CD4-positive, alpha-beta T cell treated with Interleukin-21 for 1 hour (primary cell): ENCODE measurements around the gene AKR1E2.

Experiments
- DNase-seq: peaks from one replicate; pipeline ENCODE4 v3.0.0-alpha.2; 2020

AKR1E2 gene

GRCh38 chr10:4815646-4816180 lies 10.3 kb upstream of the AKR1E2 start:
- DNase-seq = peak; percentile 24

GRCh38 chr10:4816966-4817365 lies 9.0 kb upstream of the AKR1E2 start:
- no peak for DNase-seq

DNA sequence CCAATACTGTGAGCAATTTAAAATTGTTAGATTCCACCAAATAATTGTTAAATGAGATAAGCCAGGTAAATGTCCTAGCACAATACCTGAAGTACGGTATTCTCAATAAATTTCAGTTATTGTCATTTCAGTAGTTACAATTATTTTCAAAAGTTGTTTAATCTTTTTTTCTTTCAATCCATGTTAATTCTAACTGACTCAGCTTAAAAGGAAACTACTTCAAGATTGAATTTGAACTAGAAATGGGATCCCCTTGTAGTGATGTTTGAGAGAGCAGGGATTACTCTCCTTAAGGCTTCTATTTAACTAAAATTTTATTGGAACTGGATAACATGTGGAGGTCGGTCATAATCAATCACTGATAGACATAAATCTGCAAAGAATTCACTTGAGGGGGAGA lies 6.9 kb upstream of the AKR1E2 start:
- no peak for DNase-seq

- DNase-seq = no peak
These were observed 6.3 kb upstream of the AKR1E2 start for GRCh38 chr10:4819707-4820106.

DNA sequence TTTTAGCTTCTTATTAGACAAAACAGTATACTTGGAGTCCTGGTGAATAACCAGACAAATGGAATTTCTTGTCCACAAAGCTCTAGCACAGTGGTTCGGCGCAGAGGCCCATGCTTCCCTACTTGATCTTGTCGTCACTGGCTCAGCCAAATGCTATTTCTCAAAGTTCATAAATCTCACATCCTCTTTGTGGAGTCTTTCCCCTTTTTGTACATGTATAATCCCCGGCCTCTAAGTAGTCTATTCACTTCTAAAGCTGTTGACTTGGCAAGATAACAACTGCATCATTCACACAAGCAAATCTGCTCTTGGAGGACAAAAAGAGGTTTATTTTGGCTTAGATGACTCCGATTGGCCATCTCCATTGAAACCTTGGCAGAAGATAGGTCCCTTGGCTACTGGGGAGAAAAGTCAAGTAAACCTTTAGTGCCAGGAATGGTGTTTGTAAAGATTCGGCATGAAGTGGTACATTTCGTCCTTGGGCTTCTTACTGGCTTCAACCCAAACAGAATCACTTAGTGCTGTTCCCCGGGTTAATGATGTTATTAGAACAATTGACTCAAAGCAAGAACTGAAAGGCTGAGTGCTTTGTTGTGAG lies 5.1 kb upstream of the AKR1E2 start:
- DNase-seq = peak; percentile 4

DNA sequence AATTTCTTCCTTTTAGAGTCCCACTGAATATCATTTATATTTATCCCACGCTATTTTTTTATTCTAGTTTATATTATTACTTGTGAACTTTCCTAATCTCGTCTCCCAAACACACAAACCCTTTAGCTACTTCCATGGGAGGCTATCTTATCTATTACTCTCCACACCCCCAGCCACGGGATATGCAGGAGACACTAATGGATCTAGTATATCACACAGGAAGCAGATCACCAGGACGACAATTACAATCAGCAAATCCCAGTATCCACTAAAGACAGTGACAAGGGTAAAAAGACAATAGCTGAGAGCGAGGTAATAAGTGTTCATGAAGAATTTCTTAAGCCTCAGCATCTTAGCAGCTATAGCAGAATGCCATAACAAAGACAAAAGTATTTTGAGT lies 3.8 kb upstream of the AKR1E2 start:
- no peak for DNase-seq

DNA sequence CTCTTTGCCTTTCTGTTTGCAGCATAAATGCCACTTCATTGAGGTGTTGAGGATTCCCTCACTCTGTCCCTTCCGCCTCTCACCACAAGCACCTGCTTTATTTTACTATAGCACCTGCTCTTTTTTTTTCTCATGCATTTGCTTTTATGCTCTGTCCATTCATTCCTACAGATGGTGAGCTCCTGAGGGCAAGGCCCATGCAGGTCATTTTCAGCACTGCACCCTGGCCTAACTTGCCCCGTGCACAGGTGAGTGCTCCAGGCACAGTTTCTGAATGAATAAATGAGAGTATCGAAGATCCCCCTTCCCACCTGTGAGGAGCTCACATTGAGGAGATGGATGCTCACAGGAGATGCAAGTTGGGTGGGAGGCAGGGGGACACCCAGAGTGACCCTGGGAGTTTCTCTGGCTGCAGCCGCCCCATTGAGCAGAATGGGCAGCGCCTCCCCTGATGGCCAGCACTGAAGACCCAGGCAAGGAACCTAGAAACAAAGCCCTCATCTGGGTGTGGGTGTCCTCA lies 1.2 kb upstream of the AKR1E2 start:
- DNase-seq = no peak

DNA sequence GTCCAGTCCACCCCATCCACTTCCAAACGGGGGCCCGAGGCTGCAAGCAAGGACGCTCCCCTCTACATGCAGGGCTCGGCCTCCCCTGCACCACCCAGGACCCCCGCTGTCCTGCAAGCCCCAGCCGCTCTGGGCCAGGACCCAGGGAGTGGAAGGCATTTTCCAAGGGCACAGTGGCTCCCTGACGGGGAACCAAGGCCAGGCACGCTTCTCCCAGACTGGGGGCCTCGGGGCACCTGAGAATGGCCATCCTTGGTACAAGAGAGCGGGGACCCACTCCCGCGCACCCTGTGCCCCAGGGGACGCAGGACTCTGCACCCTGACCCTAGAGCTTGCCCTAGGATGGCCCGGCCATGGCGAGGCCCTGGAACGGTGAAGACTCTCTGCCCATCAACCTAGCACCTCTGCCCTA lies 545 bp upstream of the AKR1E2 start:
- no peak for DNase-seq

DNA sequence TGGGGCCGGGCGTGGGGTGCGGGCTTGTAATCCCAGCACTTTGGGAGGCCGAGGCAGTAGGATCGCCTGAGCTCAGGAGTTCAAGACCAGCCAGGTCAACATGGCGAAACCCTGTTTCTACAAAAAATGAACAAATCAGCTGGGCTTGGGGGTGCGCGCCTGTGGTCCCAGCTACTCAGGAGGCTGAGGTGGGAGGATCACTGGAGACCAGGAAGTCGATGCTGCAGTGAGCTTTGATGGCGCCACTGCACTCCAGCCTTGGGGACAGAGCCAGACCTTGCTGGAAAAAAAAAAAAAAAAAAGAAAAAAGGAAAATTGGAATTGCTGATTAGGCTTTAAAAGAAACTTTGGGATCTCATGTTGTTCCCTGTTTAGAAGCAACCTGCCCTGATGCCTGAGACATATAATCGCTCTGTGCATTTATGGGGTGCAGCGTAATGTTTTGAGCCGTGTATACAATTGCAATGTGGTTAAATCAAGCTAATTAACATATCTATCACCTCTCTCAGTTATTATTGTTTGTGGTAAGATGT lies 851 bp downstream of the AKR1E2 start:
- no peak for DNase-seq

- DNase-seq = no peak
These were observed 2.0 kb downstream of the AKR1E2 start for GRCh38 chr10:4828005-4828404.

DNA sequence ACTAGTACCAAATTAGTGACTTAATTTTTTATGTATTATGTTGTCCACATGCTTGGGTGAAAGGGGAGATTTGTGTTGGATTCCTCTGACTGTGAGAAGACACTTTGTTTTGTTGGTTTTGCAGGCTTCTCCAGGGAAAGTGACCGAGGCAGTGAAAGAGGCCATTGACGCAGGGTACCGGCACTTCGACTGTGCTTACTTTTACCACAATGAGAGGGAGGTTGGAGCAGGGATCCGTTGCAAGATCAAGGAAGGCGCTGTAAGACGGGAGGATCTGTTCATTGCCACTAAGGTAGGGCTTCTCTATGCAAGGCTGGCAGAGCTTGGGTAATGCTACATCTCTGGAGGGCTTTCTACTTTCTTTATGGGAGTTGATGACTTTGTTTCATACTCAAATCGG lies 4.5 kb downstream of the AKR1E2 start:
- DNase-seq = no peak

DNA sequence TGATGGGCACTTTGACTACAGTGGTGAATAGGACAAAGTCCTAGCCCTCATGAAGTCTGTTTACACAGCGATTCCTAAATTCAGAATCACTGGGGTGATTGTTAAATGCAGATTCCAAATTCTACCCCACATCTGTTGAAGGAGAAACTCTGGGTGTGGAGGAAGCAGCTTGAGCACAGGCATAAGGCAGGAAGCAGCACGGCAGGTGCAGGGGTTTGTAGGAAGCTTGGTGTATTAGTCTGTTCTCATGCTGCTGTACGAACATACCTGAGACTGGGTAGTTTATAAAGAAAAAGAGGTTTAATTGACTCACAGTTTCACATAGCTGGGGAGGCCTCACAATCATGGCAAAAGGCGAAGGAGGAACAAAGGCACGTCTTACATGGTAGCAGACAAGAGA lies 5.1 kb downstream of the AKR1E2 start:
- DNase-seq = no peak

DNA sequence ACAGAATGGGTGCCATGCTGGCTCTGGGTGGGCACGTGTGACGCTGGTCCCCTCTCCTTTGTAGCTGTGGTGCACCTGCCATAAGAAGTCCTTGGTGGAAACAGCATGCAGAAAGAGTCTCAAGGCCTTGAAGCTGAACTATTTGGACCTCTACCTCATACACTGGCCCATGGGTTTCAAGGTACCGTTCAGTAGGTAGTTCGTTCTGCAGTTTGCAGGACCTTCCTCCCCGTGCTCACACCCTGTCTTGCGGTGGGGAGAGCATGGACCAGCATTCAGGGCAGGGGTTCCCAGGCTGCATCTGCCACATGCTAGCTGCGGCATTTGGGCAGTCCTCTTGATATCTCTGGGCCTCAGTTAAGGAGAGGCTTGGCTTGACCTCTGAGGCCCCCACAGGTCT lies 7.3 kb downstream of the AKR1E2 start:
- no peak for DNase-seq

DNA sequence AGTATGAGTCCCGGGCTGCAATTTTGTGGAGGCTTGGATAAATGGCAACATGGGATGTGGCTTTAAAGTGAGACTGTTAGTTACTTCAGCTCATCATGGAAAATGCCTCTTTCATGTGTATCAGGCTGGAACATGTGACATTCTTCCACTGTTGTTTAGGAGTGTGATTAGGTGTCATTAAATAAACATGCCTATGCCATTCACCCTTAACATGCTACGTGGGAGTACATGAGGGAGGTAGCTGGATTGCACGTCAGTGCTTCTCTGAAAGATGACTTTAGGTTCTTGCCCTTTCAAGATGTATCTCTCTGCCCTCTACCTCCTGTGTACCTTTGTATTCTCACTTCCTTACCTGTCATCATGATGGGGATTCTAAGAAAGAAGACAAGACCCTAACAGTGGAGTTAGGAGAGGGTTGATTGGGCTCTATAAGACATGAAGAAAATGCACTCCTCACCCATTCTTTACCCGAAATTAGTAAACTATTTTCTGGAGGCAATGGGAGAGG lies 8.9 kb downstream of the AKR1E2 start:
- no peak for DNase-seq

DNA sequence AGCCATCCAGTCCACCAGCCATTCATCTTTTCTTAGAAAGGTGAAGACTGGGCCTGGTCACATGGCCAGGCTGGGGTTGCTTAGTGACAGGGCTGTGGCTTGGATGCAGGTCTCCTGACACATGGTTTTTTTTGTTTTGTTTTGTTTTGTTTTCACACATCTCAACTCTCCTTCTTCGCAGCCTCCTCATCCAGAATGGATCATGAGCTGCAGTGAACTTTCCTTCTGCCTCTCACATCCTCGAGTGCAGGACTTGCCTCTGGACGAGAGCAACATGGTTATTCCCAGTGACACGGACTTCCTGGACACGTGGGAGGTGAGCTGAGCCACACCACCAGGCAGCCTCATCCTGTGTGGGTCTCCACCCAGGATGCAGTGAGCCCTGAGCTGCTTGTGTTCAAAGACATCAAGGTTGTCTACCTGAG lies 9.5 kb downstream of the AKR1E2 start:
- peak; percentile 41 for DNase-seq

- DNase-seq = no peak
These were observed 10.5 kb downstream of the AKR1E2 start for GRCh38 chr10:4836416-4836969.

DNA sequence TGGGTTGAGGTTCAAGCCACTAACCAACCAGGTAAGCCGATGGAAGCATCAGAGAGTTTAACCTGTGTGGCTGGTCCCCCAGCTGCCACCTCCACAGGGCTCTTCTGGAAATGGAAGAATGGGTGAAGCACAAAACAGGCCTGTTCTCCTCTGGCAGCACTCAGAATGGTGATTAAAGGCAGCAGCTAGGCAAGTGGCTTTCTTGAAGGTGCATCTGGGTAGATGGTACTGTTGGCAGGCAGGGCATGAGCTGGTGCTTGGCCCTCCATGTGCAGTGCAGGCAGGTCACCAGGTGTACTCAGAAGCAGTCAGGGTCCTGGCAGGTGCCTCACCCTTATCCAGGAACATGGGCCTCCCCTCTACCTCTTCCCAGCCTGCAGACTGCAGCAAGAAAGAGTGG lies 11.5 kb downstream of the AKR1E2 start:
- DNase-seq = no peak

DNA sequence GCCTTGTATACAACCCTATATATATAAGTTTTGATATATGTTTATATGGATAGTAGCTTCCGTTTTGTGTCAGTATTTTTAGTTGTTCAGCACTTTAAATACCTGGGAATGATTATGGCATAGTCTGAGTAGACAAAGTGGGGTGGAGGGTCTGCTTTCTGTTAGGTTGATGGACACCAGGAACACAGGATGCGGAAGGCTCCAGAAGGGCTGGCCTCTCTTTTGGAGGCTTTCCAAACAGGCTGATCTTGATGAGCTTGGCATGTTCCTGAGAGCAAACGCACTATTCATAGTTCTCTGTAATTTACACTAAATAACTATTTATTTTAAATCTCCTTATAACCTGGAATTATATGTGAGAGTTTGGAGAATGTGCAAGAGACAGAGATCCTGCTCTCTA lies 12.7 kb downstream of the AKR1E2 start:
- no peak for DNase-seq

DNA sequence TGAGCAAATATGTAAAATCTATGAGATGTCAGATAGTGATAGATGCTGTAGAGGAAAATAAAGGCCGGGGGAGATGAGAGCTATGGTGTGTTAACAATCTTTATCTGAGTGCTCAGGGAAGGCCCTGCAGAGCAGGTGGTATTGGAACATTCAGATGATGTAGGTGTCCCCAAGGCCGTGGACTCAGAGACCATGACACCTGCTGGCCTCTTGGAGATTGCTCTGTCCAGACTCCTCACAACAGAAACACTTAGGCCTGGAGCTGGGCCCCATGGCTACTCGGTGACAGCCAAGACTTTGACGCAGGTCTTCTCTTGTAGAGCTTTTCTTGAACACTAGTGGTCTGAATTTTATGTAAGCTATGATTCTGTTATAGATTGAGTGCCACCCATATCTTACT lies 13.3 kb downstream of the AKR1E2 start:
- no peak for DNase-seq

- no peak for DNase-seq
These were observed 14.1 kb downstream of the AKR1E2 start for GRCh38 chr10:4840151-4840550.

GRCh38 chr10:4843525-4844180 lies 17.6 kb downstream of the AKR1E2 start:
- DNase-seq = no peak

- DNase-seq = no peak
These were observed 18.9 kb downstream of the AKR1E2 start for GRCh38 chr10:4844864-4845263.

DNA sequence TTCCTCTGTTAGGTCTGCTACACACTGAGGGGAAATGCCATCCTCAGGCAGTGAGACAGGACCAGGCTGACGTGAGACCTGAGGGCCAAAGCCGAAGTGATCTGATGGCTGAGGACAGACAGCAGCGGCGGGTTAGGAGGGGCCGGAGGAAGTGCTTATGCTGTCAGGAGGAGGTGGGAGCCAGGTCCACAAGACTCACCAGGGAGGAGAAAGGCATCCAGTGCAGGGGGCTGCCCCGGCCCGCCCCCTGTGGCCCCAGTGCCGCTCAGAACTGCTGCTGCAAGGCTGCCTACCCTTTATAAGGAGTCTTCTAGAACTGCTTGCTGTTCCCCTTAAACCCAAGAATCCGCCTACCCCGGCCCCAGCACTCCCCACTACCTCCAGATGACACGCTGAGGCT lies 19.8 kb downstream of the AKR1E2 start:
- DNase-seq = no peak

DNA sequence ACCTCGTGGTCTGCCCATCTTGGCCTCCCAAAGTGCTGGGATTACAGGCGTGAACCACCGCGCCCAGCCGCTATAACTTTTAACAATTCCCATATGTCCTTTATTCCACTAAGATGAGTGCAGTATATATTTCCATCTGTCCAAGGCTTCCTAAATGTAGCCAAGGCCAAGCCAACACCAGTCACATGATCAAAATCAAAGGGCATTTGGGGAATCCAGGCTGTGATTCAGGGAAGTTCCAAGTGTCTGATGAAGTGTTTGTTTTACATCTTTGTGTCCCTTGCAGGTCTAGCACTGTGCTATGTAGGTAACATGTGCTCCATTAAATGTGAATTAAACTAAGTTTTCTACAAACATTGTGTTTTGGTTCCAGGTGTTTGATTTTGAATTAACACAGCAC lies 20.8 kb downstream of the AKR1E2 start:
- no peak for DNase-seq
